NK-92 treated with Interleukin-12 subunit alpha and Interleukin-12 subunit beta, amount 100 ng/mL, for 24 hours (cell line): ENCODE measurements around the gene ERBB3.

Source experiments
- DNase-seq: peaks from one replicate; lab custom pipeline; 2025; lab: John Stamatoyannopoulos, UW

The ERBB3 gene

GRCh38 chr12:56137853-56138571 is 58.0 kb downstream of the ERBB3 start:
- no peak for DNase-seq

GRCh38 chr12:56141946-56142784 is 62.2 kb downstream of the ERBB3 start:
- DNase-seq, result no peak

- no peak for DNase-seq
These were observed 63.3 kb downstream of the ERBB3 start for GRCh38 chr12:56143217-56143616.

GRCh38 chr12:56143870-56144269 is 63.9 kb downstream of the ERBB3 start:
- DNase-seq, result no peak

GRCh38 chr12:56145217-56145616 is 65.3 kb downstream of the ERBB3 start:
- no peak for DNase-seq

- no peak for DNase-seq
These were observed 66.8 kb downstream of the ERBB3 start for GRCh38 chr12:56146492-56147460.

- DNase-seq, result no peak
These were observed 70.6 kb downstream of the ERBB3 start for GRCh38 chr12:56150563-56150962.

- DNase-seq, result peak; percentile 55
These were observed 71.7 kb downstream of the ERBB3 start for GRCh38 chr12:56151672-56152131.

- DNase-seq, result peak; percentile 86
These were observed 72.3 kb downstream of the ERBB3 start, which contains the start of gene MYL6B for GRCh38 chr12:56152132-56152755. Gene MYL6B (plus strand): TSS chr12:56152587. CDS start chr12:56153919, 1,332 bp downstream.
